Posterior cingulate gyrus (tissue), 11 donors: ENCODE results near the gene INTS12.

Experiments
- DNase-seq, 10 donors: peaks; one replicate each; pipeline versions ENCODE4 v3.0.0 to v3.0.0-alpha.2; 2020 to 2021; ENCODE audit warnings: mixed read lengths in 3 of 10
- intact Hi-C: fragments of 100-400 bp; cut with DNase I; formaldehyde crosslinking; loops from one replicate; pipeline ENCODE4 v1.15.1; 2023

The INTS12 gene

DNA sequence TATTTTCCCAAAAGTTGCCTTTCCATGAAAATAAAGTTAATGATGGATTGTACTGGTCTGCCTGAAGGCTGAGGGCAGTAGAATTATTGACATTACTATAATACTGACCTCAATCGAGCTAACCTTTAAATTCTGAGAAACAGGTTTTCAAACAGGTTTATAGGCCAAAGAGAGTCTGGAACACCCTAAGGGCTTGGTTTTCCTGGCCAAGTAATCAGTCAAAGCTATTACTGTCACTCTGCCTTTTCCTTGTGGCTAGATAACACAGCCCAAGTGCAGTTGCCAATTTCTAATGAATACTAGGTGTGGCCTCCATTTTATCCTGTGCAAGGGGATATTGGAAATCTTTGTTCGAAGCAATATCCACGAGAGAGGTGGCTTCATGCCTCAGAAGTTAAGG lies 75.2 kb downstream of the INTS12 start:
- DNase-seq, result no peak
- intact Hi-C loops, result no loop called here
